A673 (cell line): ENCODE measurements around the gene ABHD17C. TPM values are rescaled to one million over a fixed set of nuclear protein-coding genes. Genes with fewer than 3 reads are reported as not detected.

Experiments
- BruUV-seq: library from RNA; stranded (reverse); fragments of 400-500 nt; replicated peaks from 2 replicates; lab custom pipeline; 2021; lab: Mats Ljungman, UMichigan
- CTCF ChIA-PET: fragments of 300-600 bp; sonication (Branson Sonifier 250); formaldehyde crosslinking; loops from one replicate; lab custom pipeline; 2022; ENCODE audit warnings: antibody characterized with exemption; lab: Charles Lee
- POLR2A ChIA-PET: fragments of 300-600 bp; sonication (Branson Sonifier 250); formaldehyde crosslinking; loops from one replicate; lab custom pipeline; 2022; ENCODE audit warnings: antibody characterized with exemption; ENCODE audit not compliant: low non-redundant PET; lab: Charles Lee
- DNase-seq: peaks from one replicate; pipeline ENCODE4 v3.0.0-alpha.2; 2015; ENCODE audit warnings: low spot score
- H3K27ac ChIP-seq: fragments of 200-600 bp; sonication (generic); 2 replicates; pipeline ENCODE4 v1.5.1; 2016; ENCODE audit warnings: mixed run types, low read depth, mild to moderate bottlenecking, mixed read lengths, antibody characterized with exemption, low read length; ENCODE audit not compliant: poor library complexity, severe bottlenecking
- H3K27me3 ChIP-seq: fragments of 200-600 bp; sonication (generic); replicated peaks from 2 replicates; pipeline ENCODE4 v1.6.1; 2017; ENCODE audit warnings: mixed run types, low read depth, mild to moderate bottlenecking, mixed read lengths, antibody characterized with exemption, low read length; ENCODE audit not compliant: insufficient read depth, poor library complexity
- H3K36me3 ChIP-seq: fragments of 200-600 bp; sonication (generic); 2 replicates; pipeline ENCODE4 v1.6.1; 2016; ENCODE audit warnings: mixed run types, mild to moderate bottlenecking, mixed read lengths, antibody characterized with exemption, low read length; ENCODE audit not compliant: insufficient read depth, poor library complexity, severe bottlenecking
- H3K4me1 ChIP-seq: fragments of 200-600 bp; sonication (generic); 2 replicates; pipeline ENCODE4 v1.6.1; 2017; ENCODE audit warnings: mixed run types, mild to moderate bottlenecking, mixed read lengths, antibody characterized with exemption, low read length; ENCODE audit not compliant: insufficient read depth, poor library complexity, severe bottlenecking
- H3K4me3 ChIP-seq: fragments of 200-600 bp; sonication (generic); 2 replicates; pipeline ENCODE4 v1.5.1; 2016; ENCODE audit warnings: low read depth, mixed run types, mild to moderate bottlenecking, mixed read lengths, low read length; ENCODE audit not compliant: poor library complexity, severe bottlenecking
- H3K9me3 ChIP-seq: fragments of 200-600 bp; sonication (generic); 2 replicates; pipeline ENCODE4 v1.6.1; 2016; ENCODE audit warnings: mixed run types, low read depth, mild to moderate bottlenecking, mixed read lengths, antibody characterized with exemption, low read length; ENCODE audit not compliant: poor library complexity, severe bottlenecking
- CTCF ChIP-seq: fragments of 300-800, 200-600 bp; sonication (generic); conservative IDR thresholded peaks from 2 replicates; pipeline ENCODE4 v1.5.1; 2017; ENCODE audit warnings: low read depth, mild to moderate bottlenecking, antibody characterized with exemption, low read length, moderate library complexity, mixed read lengths
- EZH2 ChIP-seq: fragments of 200-600 bp; sonication (generic); IDR thresholded peaks from 2 replicates; pipeline ENCODE4 v1.6.1; 2017; ENCODE audit warnings: borderline replicate concordance, low read depth, mild to moderate bottlenecking, mixed read lengths, antibody characterized with exemption, low read length; ENCODE audit not compliant: poor library complexity, severe bottlenecking
- intact Hi-C: fragments of 100-400 bp; cut with micrococcal nuclease; formaldehyde crosslinking; loops from one replicate; pipeline ENCODE4 v1.10.0; 2022; ENCODE audit not compliant: unreplicated experiment
- total RNA-seq: library from RNA; stranded (reverse); gene quantifications from 2 replicates; pipeline ENCODE4 v1.2.3, GENCODE V29; 2021

Gene ABHD17C
- total RNA-seq, 1 experiment from 2014 or later: 9.9 TPM

- H3K27me3 ChIP-seq: no peaks in the 10 kb centered on the region
- peak overlapping the region; percentile 70 for H3K4me3 ChIP-seq
- no peaks in the 10 kb centered on the region for H3K36me3 ChIP-seq
- ChIA-PET CTCF (no interaction called here), POLR2A (no interaction called here)
- no peaks in the 10 kb centered on the region for H3K9me3 ChIP-seq
- H3K4me1 ChIP-seq: peaks cover 10% of the 10 kb centered on the region
- intact Hi-C loops: no loop called here
- BruUV-seq: no TSS peak
- no peak for TF ChIP-seq EZH2
- no peak for TF ChIP-seq CTCF
- H3K27ac ChIP-seq: no peak overlapping the region
- peak; percentile 28 for DNase-seq
These were observed 455 bp upstream of the ABHD17C start for GRCh38 chr15:80694611-80695098.

- H3K36me3 ChIP-seq: no peaks in the 10 kb centered on the region
- H3K4me3 ChIP-seq: peak overlapping the region; percentile 64
- no peaks in the 10 kb centered on the region for H3K27me3 ChIP-seq
- CTCF ChIA-PET: no interaction called here
- no peak overlapping the region for H3K27ac ChIP-seq
- POLR2A ChIA-PET: no interaction called here
- DNase-seq: no peak
- H3K4me1 ChIP-seq: peaks cover 10% of the 10 kb centered on the region
- BruUV-seq: no TSS peak
- TF ChIP-seq CTCF (no peak), EZH2 (no peak)
- intact Hi-C loops: no loop called here
- H3K9me3 ChIP-seq: no peaks in the 10 kb centered on the region
These were observed 976 bp downstream of the ABHD17C start for GRCh38 chr15:80695911-80696661.

- TSS peak; percentile 45 for BruUV-seq
These were observed 2.1 kb downstream of the ABHD17C start for GRCh38 chr15:80697075-80697685.

More at GRCh38 chr15:80697075-80697685, 2.1 kb downstream of the ABHD17C start:
- CTCF ChIA-PET: no interaction called here
- no peak overlapping the region for H3K4me3 ChIP-seq
- no peak for DNase-seq
- intact Hi-C loops: no loop called here
- H3K36me3 ChIP-seq: no peaks in the 10 kb centered on the region
- peaks cover 10% of the 10 kb centered on the region for H3K4me1 ChIP-seq
- POLR2A ChIA-PET: no interaction called here
- no peak for TF ChIP-seq CTCF
- TF ChIP-seq EZH2: no peak
- no peaks in the 10 kb centered on the region for H3K9me3 ChIP-seq
- H3K27me3 ChIP-seq: no peaks in the 10 kb centered on the region
- H3K27ac ChIP-seq: no peak overlapping the region
